H9 (cell line): ENCODE data around the gene C1orf146. TPM values are rescaled to one million over a fixed set of nuclear protein-coding genes. Genes with fewer than 3 reads are reported as not detected.

ENCODE experiments used
- DNase-seq: peaks from one replicate; pipeline ENCODE4 v3.0.0-alpha.2; 2017
- H2AFZ ChIP-seq: one replicate; pipeline ENCODE4 v1.6.1; 2013; ENCODE audit warnings: mild to moderate bottlenecking, low read length, control low read depth, moderate library complexity
- H2AK5ac ChIP-seq: 2 replicates; pipeline ENCODE4 v1.6.1; 2013; ENCODE audit warnings: low read length, control low read depth, mixed read lengths; ENCODE audit not compliant: insufficient read length
- H2BK120ac ChIP-seq: one replicate; pipeline ENCODE4 v1.6.1; 2013; ENCODE audit warnings: low read depth, mild to moderate bottlenecking, low read length, control low read depth, inconsistent platforms; ENCODE audit not compliant: poor library complexity, severe bottlenecking
- H2BK12ac ChIP-seq: 2 replicates; pipeline ENCODE4 v1.6.1; 2013; ENCODE audit warnings: low read length, control low read depth, mixed read lengths, low read depth; ENCODE audit not compliant: insufficient read length
- H2BK15ac ChIP-seq: 2 replicates; pipeline ENCODE4 v1.6.1; 2013; ENCODE audit warnings: low read depth, low read length, control low read depth
- H2BK20ac ChIP-seq: one replicate; pipeline ENCODE4 v1.6.1; 2013; ENCODE audit warnings: low read depth, mild to moderate bottlenecking, low read length, control low read depth, inconsistent platforms; ENCODE audit not compliant: poor library complexity, severe bottlenecking
- H2BK5ac ChIP-seq: 2 replicates; pipeline ENCODE4 v1.6.1; 2013; ENCODE audit warnings: low read length, control low read depth, mixed read lengths; ENCODE audit not compliant: insufficient read length
- H3K14ac ChIP-seq: 2 replicates; pipeline ENCODE4 v1.6.1; 2013; ENCODE audit warnings: low read length, control low read depth; ENCODE audit not compliant: insufficient read depth
- H3K18ac ChIP-seq: 2 replicates; pipeline ENCODE4 v1.6.1; 2013; ENCODE audit warnings: low read depth, mild to moderate bottlenecking, mixed read lengths, low read length, control low read depth; ENCODE audit not compliant: insufficient read length
- H3K23ac ChIP-seq: 2 replicates; pipeline ENCODE4 v1.6.1; 2013; ENCODE audit warnings: low read length, control low read depth, mixed read lengths, low read depth; ENCODE audit not compliant: insufficient read length
- H3K23me2 ChIP-seq: 2 replicates; pipeline ENCODE4 v1.6.1; 2013; ENCODE audit warnings: low read depth, mild to moderate bottlenecking, mixed read lengths, low read length, control low read depth; ENCODE audit not compliant: insufficient read length, poor library complexity, severe bottlenecking
- H3K27ac ChIP-seq: 2 replicates; pipeline ENCODE4 v1.5.1; 2013; ENCODE audit warnings: low read length, control low read depth, mixed read lengths, low read depth; ENCODE audit not compliant: insufficient read length
- H3K27me3 ChIP-seq: 2 replicates; pipeline ENCODE4 v1.6.1; 2013; ENCODE audit warnings: low read length, control low read depth, inconsistent platforms; ENCODE audit not compliant: insufficient read depth
- H3K4ac ChIP-seq: 2 replicates; pipeline ENCODE4 v1.6.1; 2013; ENCODE audit warnings: low read depth, mild to moderate bottlenecking, control low read depth, inconsistent platforms, low read length, moderate library complexity
- H3K4me1 ChIP-seq: 2 replicates; pipeline ENCODE4 v1.6.1; 2013; ENCODE audit warnings: low read length, control low read depth, inconsistent platforms; ENCODE audit not compliant: insufficient read depth
- H3K4me2 ChIP-seq: 2 replicates; pipeline ENCODE4 v1.6.1; 2013; ENCODE audit warnings: low read length, control low read depth, mixed read lengths; ENCODE audit not compliant: insufficient read length, insufficient read depth
- H3K56ac ChIP-seq: 2 replicates; pipeline ENCODE4 v1.6.1; 2013; ENCODE audit warnings: low read depth, mild to moderate bottlenecking, mixed read lengths, low read length, control low read depth; ENCODE audit not compliant: insufficient read length
- H3K79me1 ChIP-seq: 2 replicates; pipeline ENCODE4 v1.6.1; 2013; ENCODE audit warnings: low read depth, mild to moderate bottlenecking, moderate library complexity, low read length, control low read depth, inconsistent platforms; ENCODE audit not compliant: insufficient read depth, poor library complexity, severe bottlenecking
- H3K79me2 ChIP-seq: 2 replicates; pipeline ENCODE4 v1.6.1; 2013; ENCODE audit warnings: low read length, control low read depth, inconsistent platforms; ENCODE audit not compliant: insufficient read depth
- H3K9ac ChIP-seq: 2 replicates; pipeline ENCODE4 v1.6.1; 2013; ENCODE audit warnings: low read length, control low read depth, mixed read lengths; ENCODE audit not compliant: insufficient read length; ENCODE audit errors: extremely low read depth
- H3K9me3 ChIP-seq: one replicate; pipeline ENCODE4 v1.6.1; 2013; ENCODE audit warnings: low read depth, low read length, inconsistent platforms; ENCODE audit not compliant: control insufficient read depth
- H3T11ph ChIP-seq: one replicate; pipeline ENCODE4 v1.6.1; 2013; ENCODE audit warnings: mild to moderate bottlenecking, low read length, control low read depth, inconsistent platforms
- H4K20me1 ChIP-seq: one replicate; pipeline ENCODE4 v1.6.1; 2013; ENCODE audit not compliant: control insufficient read depth, insufficient read length, insufficient read depth
- H4K5ac ChIP-seq: 2 replicates; pipeline ENCODE4 v1.6.1; 2013; ENCODE audit warnings: low read depth, mild to moderate bottlenecking, mixed read lengths, low read length, control low read depth; ENCODE audit not compliant: insufficient read length
- H4K8ac ChIP-seq: replicated peaks from 2 replicates; pipeline ENCODE4 v1.6.1; 2013; ENCODE audit warnings: low read length, control low read depth, mixed read lengths, low read depth; ENCODE audit not compliant: insufficient read length
- H4K91ac ChIP-seq: 2 replicates; pipeline ENCODE4 v1.6.1; 2013; ENCODE audit warnings: low read depth, mild to moderate bottlenecking, moderate library complexity, mixed read lengths, low read length, control low read depth; ENCODE audit not compliant: insufficient read length
- H3K27ac Mint-ChIP-seq, 3 experiments: 2 replicates in 2 of 3; 3 replicates in 1 of 3; pipeline ENCODE4 v1.8.0; 2020 to 2021; ENCODE audit warnings: mixed read lengths in 3 of 3, mild to moderate bottlenecking in 1 of 3, moderate library complexity in 1 of 3
- H3K27me3 Mint-ChIP-seq: 2 replicates; pipeline ENCODE4 v1.8.0; 2021; ENCODE audit warnings: low read depth, mild to moderate bottlenecking, moderate library complexity, mixed read lengths
- H3K36me3 Mint-ChIP-seq, 3 experiments: 2 replicates in 2 of 3; 3 replicates in 1 of 3; pipeline ENCODE4 v1.8.0; 2020 to 2021; ENCODE audit warnings: low read depth in 3 of 3, mixed read lengths in 3 of 3; ENCODE audit not compliant: insufficient read depth in 1 of 3
- H3K4me1 Mint-ChIP-seq, 2 experiments: 2 replicates each; pipeline ENCODE4 v1.8.0; 2020; ENCODE audit warnings: mixed read lengths in 2 of 2
- H3K4me3 Mint-ChIP-seq, 2 experiments: 2 replicates in 1 of 2; 3 replicates in 1 of 2; pipeline ENCODE4 v1.8.0; 2020 to 2021; ENCODE audit warnings: mild to moderate bottlenecking in 2 of 2, mixed read lengths in 2 of 2, moderate library complexity in 1 of 2
- H3K9me3 Mint-ChIP-seq, 2 experiments: 2 replicates in 1 of 2; 3 replicates in 1 of 2; pipeline ENCODE4 v1.8.0; 2020; ENCODE audit warnings: mild to moderate bottlenecking in 2 of 2, mixed read lengths in 2 of 2, moderate library complexity in 1 of 2
- WGBS: extraction: QIAGEN DNeasy Blood & Tissue Kit; methylation state at CpG from one replicate; pipeline ENCODE4 v1.1.7; 2013; ENCODE audit warnings: missing lambda C conversion rate, low lambda C conversion rate, mixed read lengths; ENCODE audit not compliant: insufficient read length; ENCODE audit errors: extremely low coverage; 5-methylcytosine and 5-hydroxymethylcytosine counted together
- total RNA-seq: library from RNA; stranded (reverse); gene quantifications from 2 replicates; pipeline ENCODE4 v1.2.1, GENCODE V29; 2021
- TF ChIP-seq, protein P1 (sequence below): fragments of 200-600 bp; sonication (generic); conservative IDR thresholded peaks from 3 replicates; pipeline ENCODE4 v1.8.0; 2021; ENCODE audit warnings: antibody characterized with exemption, mild to moderate bottlenecking

The C1orf146 gene
- total RNA-seq, 1 experiment from 2014 or later: not detected

DNA sequence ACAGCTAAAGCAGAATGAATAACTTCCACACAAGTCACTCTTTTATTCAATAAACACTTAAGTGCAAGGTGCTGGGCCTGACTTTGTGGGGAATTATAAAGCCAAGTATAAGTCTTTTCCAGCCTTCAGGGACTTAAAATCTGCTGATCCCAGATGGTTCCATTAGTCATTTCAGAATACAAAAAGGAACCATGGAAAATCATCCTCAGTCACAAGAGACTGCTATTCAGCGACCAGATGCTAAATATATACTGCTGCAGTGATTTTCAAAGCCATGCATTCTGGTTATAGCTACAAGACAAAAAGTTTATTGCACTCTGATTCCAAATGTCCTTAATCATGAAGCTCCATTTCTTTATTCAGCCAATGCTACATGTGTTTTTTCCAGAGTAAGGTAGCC is 55.3 kb downstream of the C1orf146 start:
- TF ChIP-seq, protein P1, sequence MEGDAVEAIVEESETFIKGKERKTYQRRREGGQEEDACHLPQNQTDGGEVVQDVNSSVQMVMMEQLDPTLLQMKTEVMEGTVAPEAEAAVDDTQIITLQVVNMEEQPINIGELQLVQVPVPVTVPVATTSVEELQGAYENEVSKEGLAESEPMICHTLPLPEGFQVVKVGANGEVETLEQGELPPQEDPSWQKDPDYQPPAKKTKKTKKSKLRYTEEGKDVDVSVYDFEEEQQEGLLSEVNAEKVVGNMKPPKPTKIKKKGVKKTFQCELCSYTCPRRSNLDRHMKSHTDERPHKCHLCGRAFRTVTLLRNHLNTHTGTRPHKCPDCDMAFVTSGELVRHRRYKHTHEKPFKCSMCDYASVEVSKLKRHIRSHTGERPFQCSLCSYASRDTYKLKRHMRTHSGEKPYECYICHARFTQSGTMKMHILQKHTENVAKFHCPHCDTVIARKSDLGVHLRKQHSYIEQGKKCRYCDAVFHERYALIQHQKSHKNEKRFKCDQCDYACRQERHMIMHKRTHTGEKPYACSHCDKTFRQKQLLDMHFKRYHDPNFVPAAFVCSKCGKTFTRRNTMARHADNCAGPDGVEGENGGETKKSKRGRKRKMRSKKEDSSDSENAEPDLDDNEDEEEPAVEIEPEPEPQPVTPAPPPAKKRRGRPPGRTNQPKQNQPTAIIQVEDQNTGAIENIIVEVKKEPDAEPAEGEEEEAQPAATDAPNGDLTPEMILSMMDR: no peak
- Mint-ChIP-seq H3K36me3 (peaks cover 4 to 43% (median 42%) of the 10 kb centered on the region in 3 experiments; a peak in 6 of 7 replicates), H3K27me3 (no peaks in the 10 kb centered on the region), H3K27ac (no peak overlapping the region), H3K9me3 (no peaks in the 10 kb centered on the region), H3K4me3 (no peak overlapping the region), H3K4me1 (no peaks in the 10 kb centered on the region)
- no peaks in the 10 kb centered on the region for H4K20me1 ChIP-seq
- no peak overlapping the region for H2BK15ac ChIP-seq
- H3K56ac ChIP-seq: no peak overlapping the region
- no peak overlapping the region for H3K23ac ChIP-seq
- WGBS: no CpG with 5 or more reads among the region's 1 CpG
- H3K4ac ChIP-seq: no peak overlapping the region
- no peaks in the 10 kb centered on the region for H3K79me1 ChIP-seq
- H2BK120ac ChIP-seq: no peak overlapping the region
- DNase-seq: no peak
- H3K4me2 ChIP-seq: no peak overlapping the region
- H2AFZ ChIP-seq: no peak overlapping the region
- no peak overlapping the region for H4K91ac ChIP-seq
- no peaks in the 10 kb centered on the region for H3K4me1 ChIP-seq
- H3K14ac ChIP-seq: no peak overlapping the region
- no peak overlapping the region for H2BK5ac ChIP-seq
- H4K8ac ChIP-seq: no peak overlapping the region
- H3K9me3 ChIP-seq: no peaks in the 10 kb centered on the region
- H3T11ph ChIP-seq: no peak overlapping the region
- H2BK20ac ChIP-seq: no peak overlapping the region
- no peak overlapping the region for H3K9ac ChIP-seq
- no peak overlapping the region for H3K27ac ChIP-seq
- no peak overlapping the region for H2AK5ac ChIP-seq
- no peaks in the 10 kb centered on the region for H3K27me3 ChIP-seq
- H3K18ac ChIP-seq: no peak overlapping the region
- no peak overlapping the region for H2BK12ac ChIP-seq
- no peaks in the 10 kb centered on the region for H3K23me2 ChIP-seq
- no peak overlapping the region for H4K5ac ChIP-seq
- no peaks in the 10 kb centered on the region for H3K79me2 ChIP-seq
